Tibial nerve (tissue), 4 donors: ENCODE results near the gene JPH2. TPM values are rescaled to one million over a fixed set of nuclear protein-coding genes. Genes with fewer than 3 reads are reported as not detected.

Experiments
- DNase-seq, 2 donors: peaks; one replicate each; pipeline ENCODE4 v3.0.0-alpha.2; 2019; ENCODE audit warnings: low spot score in 2 of 2
- H3K27ac ChIP-seq, 4 donors: fragments of 200-600 bp; sonication (generic) in 3 of 4; one replicate each; pipeline ENCODE4 v1.5.1; 2017 to 2019; ENCODE audit warnings: mild to moderate bottlenecking in 1 of 4
- H3K27me3 ChIP-seq, 2 donors: fragments of 200-600 bp; sonication (generic) in 1 of 2; one replicate each; pipeline versions ENCODE4 v1.5.1 to v1.6.0; 2017 to 2019
- H3K36me3 ChIP-seq, 3 donors: fragments of 200-600 bp; sonication (generic); one replicate each; pipeline ENCODE4 v1.5.1; 2018 to 2019
- H3K4me1 ChIP-seq, 4 donors: fragments of 200-600 bp; sonication (generic) in 3 of 4; one replicate each; pipeline ENCODE4 v1.5.1; 2017 to 2019
- H3K4me3 ChIP-seq, 4 donors: fragments of 200-600 bp; sonication (generic) in 3 of 4; one replicate each; pipeline ENCODE4 v1.5.1; 2017 to 2019; ENCODE audit warnings: mild to moderate bottlenecking in 1 of 4, moderate library complexity in 1 of 4
- H3K9me3 ChIP-seq, 4 donors: fragments of 200-600 bp; sonication (generic) in 3 of 4; one replicate each; pipeline ENCODE4 v1.5.1; 2017 to 2019
- EP300 ChIP-seq, 2 donors: sonication (generic); formaldehyde crosslinking; IDR thresholded peaks; one replicate each; pipeline ENCODE4 v1.6.1; 2017; ENCODE audit warnings: antibody characterized with exemption in 2 of 2, mild to moderate bottlenecking in 1 of 2
- POLR2A ChIP-seq, 2 donors: fragments of 450-650 bp; IDR thresholded peaks; one replicate each; pipeline ENCODE4 v1.6.1; 2017; ENCODE audit warnings: antibody characterized with exemption in 2 of 2, mild to moderate bottlenecking in 2 of 2, moderate library complexity in 2 of 2
- WGBS, 2 donors: methylation state at CpG; one replicate each; pipeline ENCODE4 v1.1.5; 2018; 5-methylcytosine and 5-hydroxymethylcytosine counted together
- total RNA-seq, 4 donors: library from RNA; depleted of rRNA; stranded (reverse); fragments of >200 nt; gene quantifications; one replicate each; pipeline ENCODE4 v1.1.0, GENCODE V29; 2016
- TF ChIP-seq, protein P1 (sequence below), 5 experiments: fragments of 200-600 bp in 3 of 5; fragments of 450-650 bp in 2 of 5; sonication (generic) in 3 of 5; IDR thresholded peaks; one replicate each; pipeline ENCODE4 v1.5.1; 2016 to 2019; ENCODE audit warnings: antibody characterized with exemption in 5 of 5, mild to moderate bottlenecking in 3 of 5, moderate library complexity in 2 of 5

JPH2 gene
- total RNA-seq, 4 donors from 2014 or later = 3.1 to 6.3 (median 5.3) TPM

DNA sequence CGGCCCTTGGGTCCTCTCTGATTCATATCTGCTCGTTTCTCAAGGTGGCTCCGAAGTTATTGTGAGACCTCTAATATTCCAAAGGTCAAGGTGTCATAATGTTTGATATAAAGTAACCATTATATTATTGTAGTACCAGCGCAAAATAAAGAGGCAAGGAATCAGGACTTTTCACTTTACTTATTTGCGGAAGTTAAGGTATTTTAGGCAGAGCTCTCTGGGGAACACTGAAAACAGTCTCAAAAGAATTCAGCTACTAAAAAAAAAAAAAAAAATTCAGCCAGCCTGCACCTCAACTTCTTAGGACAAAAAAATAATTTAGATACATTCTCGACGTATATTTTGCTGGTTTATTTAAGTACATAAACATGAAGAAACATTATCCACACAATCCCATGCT is 21.2 kb upstream of the JPH2 start:
- 35 to 43% methylated on average over 7 of the region's 7 CpGs for WGBS, 2 donors
- TF ChIP-seq POLR2A (IDR thresholded peaks at IDR 0.05) (no peak), EP300 (IDR thresholded peaks at IDR 0.05) (no peak)
- TF ChIP-seq, protein P1, sequence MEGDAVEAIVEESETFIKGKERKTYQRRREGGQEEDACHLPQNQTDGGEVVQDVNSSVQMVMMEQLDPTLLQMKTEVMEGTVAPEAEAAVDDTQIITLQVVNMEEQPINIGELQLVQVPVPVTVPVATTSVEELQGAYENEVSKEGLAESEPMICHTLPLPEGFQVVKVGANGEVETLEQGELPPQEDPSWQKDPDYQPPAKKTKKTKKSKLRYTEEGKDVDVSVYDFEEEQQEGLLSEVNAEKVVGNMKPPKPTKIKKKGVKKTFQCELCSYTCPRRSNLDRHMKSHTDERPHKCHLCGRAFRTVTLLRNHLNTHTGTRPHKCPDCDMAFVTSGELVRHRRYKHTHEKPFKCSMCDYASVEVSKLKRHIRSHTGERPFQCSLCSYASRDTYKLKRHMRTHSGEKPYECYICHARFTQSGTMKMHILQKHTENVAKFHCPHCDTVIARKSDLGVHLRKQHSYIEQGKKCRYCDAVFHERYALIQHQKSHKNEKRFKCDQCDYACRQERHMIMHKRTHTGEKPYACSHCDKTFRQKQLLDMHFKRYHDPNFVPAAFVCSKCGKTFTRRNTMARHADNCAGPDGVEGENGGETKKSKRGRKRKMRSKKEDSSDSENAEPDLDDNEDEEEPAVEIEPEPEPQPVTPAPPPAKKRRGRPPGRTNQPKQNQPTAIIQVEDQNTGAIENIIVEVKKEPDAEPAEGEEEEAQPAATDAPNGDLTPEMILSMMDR (IDR thresholded peaks at IDR 0.05) = no peak
- DNase-seq = no peak
- Histone ChIP-seq H3K4me3 (no peak overlapping the region), H3K27ac (peak overlapping the region in 2 of 4 donors; percentile 11 to 26), H3K36me3 (peaks cover 2 to 25% (median 3%) of the 10 kb centered on the region in 3 donors), H3K27me3 (no peaks in the 10 kb centered on the region), H3K9me3 (no peaks in the 10 kb centered on the region), H3K4me1 (peaks cover 0 to 71% (median 30%) of the 10 kb centered on the region in 4 donors)

DNA sequence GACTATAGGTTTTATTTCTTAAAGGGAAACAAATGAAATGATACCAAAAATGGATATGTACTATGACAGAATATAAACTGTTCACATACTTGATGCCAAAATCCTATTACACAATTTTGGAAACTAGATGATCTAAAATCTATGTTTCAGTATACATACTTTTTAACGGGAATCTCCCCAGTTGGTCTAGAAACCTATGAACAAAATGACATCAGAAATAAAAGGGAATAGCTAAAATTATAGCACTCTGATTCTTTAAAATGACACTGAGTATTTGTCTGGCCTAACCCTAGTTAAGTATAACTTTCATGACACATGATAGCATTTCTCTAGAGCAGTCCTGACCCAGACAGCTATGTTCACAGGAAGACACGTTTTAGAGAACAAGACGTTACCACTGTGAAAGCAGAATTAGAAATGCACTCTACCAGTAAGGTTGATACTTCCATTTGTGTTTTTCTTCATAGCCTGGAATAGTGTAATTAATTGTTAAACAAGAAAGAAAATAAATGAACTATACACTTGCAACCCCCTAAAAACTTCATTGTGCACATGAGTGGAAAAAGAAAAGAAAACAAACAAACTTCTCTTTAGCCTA is 20.2 kb upstream of the JPH2 start:
- H3K4me1 ChIP-seq = peaks cover 0 to 69% (median 30%) of the 10 kb centered on the region in 4 donors
- DNase-seq = no peak
- TF ChIP-seq, protein P1 (IDR thresholded peaks at IDR 0.05) = no peak
- TF ChIP-seq EP300 (IDR thresholded peaks at IDR 0.05) (no peak), POLR2A (IDR thresholded peaks at IDR 0.05) (no peak)
- peaks cover 3 to 33% (median 5%) of the 10 kb centered on the region in 3 donors for H3K36me3 ChIP-seq
- no peaks in the 10 kb centered on the region for H3K9me3 ChIP-seq
- no peaks in the 10 kb centered on the region for H3K27me3 ChIP-seq
- H3K4me3 ChIP-seq = no peak overlapping the region
- no peak overlapping the region for H3K27ac ChIP-seq
- WGBS, 2 donors = 35 to 39% methylated on average over 3 of the region's 3 CpGs

DNA sequence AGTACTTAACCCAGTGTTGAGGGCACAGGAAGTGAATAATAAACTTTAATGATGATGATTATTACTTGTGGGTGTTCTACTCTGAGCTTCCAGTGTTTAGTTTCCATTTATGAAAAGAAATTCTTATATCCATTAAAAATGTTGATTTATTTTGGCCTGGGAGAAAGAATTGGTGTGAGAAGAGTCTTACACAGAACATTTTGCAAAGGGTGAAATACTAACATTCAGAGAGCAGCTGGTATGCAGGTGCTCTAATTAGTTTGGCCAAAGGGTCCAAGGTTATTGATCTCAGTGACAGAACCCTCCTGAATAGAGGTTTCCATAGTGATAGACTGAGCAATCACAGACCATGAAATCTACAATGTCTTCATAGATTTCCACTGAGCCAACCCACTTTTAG is 19.1 kb upstream of the JPH2 start:
- H3K27me3 ChIP-seq = no peaks in the 10 kb centered on the region
- TF ChIP-seq EP300 (IDR thresholded peaks at IDR 0.05) (no peak), POLR2A (IDR thresholded peaks at IDR 0.05) (no peak)
- TF ChIP-seq, protein P1 (IDR thresholded peaks at IDR 0.05) = no peak
- no peak for DNase-seq
- H3K9me3 ChIP-seq = no peaks in the 10 kb centered on the region
- peaks cover 0 to 60% (median 26%) of the 10 kb centered on the region in 4 donors for H3K4me1 ChIP-seq
- no peak overlapping the region for H3K27ac ChIP-seq
- H3K4me3 ChIP-seq = no peak overlapping the region
- H3K36me3 ChIP-seq = peaks cover 5 to 44% (median 8%) of the 10 kb centered on the region in 3 donors

DNA sequence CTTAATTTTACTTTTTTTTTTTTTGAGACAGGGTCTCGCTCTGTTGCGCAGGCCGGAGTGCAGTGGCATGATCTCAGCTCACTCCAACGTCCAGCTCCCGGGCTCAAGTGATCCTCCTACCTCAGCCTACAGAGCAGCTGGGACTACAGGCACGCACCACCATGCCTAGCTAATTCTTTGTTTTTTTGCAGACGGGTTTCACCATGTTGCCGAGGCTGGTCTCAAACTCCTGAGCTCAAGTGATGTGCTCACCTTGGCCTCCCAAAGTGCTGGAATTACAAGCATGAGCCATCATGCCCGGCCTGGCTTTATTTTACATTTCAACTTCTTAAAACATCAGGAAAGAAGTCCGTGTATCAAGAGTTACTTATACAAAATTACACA is 17.8 kb upstream of the JPH2 start:
- H3K4me3 ChIP-seq = no peak overlapping the region
- TF ChIP-seq EP300 (IDR thresholded peaks at IDR 0.05) = no peak
- TF ChIP-seq, protein P1 (IDR thresholded peaks at IDR 0.05) = no peak
- TF ChIP-seq POLR2A (IDR thresholded peaks at IDR 0.05) = no peak
- H3K27ac ChIP-seq = peak overlapping the region in 1 of 4 donors; percentile 62
- DNase-seq = no peak
- peaks cover 0 to 72% (median 26%) of the 10 kb centered on the region in 4 donors for H3K4me1 ChIP-seq
- no peaks in the 10 kb centered on the region for H3K27me3 ChIP-seq
- H3K36me3 ChIP-seq = peaks cover 5 to 56% (median 8%) of the 10 kb centered on the region in 3 donors
- H3K9me3 ChIP-seq = no peaks in the 10 kb centered on the region
- 92% methylated on average over 10 of the region's 10 CpGs for WGBS, 2 donors

DNA sequence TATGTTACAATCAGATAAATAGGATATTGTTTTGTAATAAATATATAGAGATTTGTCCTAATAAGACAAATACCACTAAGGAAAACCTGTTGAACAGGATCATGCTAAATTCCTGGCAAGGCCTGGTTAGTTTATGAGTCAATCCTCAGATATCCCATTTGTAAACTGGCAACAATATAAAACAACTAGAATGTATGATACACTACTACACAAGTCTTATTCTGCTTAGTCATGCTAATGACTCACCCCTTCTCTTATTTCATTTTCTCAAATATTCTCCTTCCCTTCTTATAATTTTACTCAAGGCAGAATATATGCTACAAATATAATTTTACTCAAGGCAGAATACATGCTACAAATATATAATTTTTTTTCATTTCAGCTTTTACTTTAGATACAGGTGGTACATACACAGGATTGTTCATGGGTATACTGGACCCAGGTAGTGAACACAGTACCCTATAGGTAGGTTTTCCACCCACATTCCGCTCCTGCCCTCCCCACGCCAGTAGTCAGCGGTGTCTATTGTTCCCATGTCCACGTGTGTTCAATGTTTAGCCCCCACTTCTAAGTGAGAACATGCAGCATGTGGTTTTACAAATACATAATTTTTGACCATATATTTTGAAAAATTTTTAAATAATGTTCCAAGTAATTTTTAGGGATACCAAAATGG is 17.3 kb upstream of the JPH2 start:
- H3K4me1 ChIP-seq = peaks cover 0 to 70% (median 26%) of the 10 kb centered on the region in 4 donors
- H3K27ac ChIP-seq = peak overlapping the region in 2 of 4 donors; percentile 7 to 62

More for the DNA sequence above, 17.3 kb upstream of the JPH2 start:
- Histone ChIP-seq H3K4me3 (no peak overlapping the region), H3K9me3 (no peaks in the 10 kb centered on the region), H3K27me3 (no peaks in the 10 kb centered on the region), H3K36me3 (peaks cover 5 to 61% (median 8%) of the 10 kb centered on the region in 3 donors)
- DNase-seq = no peak
- TF ChIP-seq POLR2A (IDR thresholded peaks at IDR 0.05) (no peak), EP300 (IDR thresholded peaks at IDR 0.05) (no peak)
- TF ChIP-seq, protein P1 (IDR thresholded peaks at IDR 0.05) = no peak
- 81 to 87% methylated on average over 4 of the region's 4 CpGs for WGBS, 2 donors
